ENCODE data around the gene PLAGL1. TPM values are rescaled to one million over a fixed set of nuclear protein-coding genes. Genes with fewer than 3 reads are reported as not detected.

PLAGL1 gene
- total RNA-seq, 2 donors from 2014 or later = 13.2 to 25.8 TPM

GRCh38 chr6:143896126-143896860 is 111.8 kb downstream of the PLAGL1 start:
- Histone ChIP-seq H3K4me3 (no peak overlapping the region), H3K36me3 (no peaks in the 10 kb centered on the region), H3K27me3 (replicated peaks; ENCODE audit: insufficient read depth) (no peaks in the 10 kb centered on the region), H3K27ac (peak overlapping the region; percentile 40 to 60), H3K9me3 (no peaks in the 10 kb centered on the region), H3K4me1 (replicated peaks) (no peaks in the 10 kb centered on the region)
- intact Hi-C loops (cut with DNase I) = no loop called here
- TF ChIP-seq CTCF (IDR thresholded peaks at IDR 0.05) = no peak
- TF ChIP-seq POLR2AphosphoS5 (IDR thresholded peaks at IDR 0.05) = peak; percentile 61
- no peak for TF ChIP-seq POLR2A (IDR thresholded peaks at IDR 0.05)
- peak; percentile 72 for DNase-seq (ENCODE audit: low spot score)
- WGBS = 58% methylated on average over 3 of the region's 3 CpGs

DNA sequence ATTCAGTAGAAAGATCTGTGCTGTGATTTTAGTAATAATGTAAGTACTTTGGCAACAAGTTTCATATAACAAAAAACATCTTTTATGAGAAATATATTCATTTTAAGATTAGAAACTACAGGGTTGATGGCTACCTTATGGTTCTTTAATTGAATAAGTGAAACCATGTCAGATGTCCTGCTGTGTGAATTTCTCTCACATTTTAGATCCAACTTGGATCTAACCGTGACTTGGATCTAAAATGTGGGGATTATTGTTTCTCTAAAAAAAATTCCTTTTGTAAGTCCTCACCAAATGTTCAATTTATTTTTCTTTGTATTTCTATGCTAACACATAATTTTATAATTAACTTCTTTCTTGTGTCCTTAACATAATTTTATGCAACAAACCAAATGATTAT is 113.4 kb downstream of the PLAGL1 start:
- no peak for DNase-seq (ENCODE audit: low spot score)
- Histone ChIP-seq H3K4me3 (no peak overlapping the region), H3K9me3 (no peaks in the 10 kb centered on the region), H3K4me1 (replicated peaks) (no peaks in the 10 kb centered on the region), H3K27ac (no peak overlapping the region), H3K36me3 (no peaks in the 10 kb centered on the region), H3K27me3 (replicated peaks; ENCODE audit: insufficient read depth) (no peaks in the 10 kb centered on the region)
- TF ChIP-seq POLR2A (IDR thresholded peaks at IDR 0.05) (no peak), POLR2AphosphoS5 (IDR thresholded peaks at IDR 0.05) (no peak), CTCF (IDR thresholded peaks at IDR 0.05) (no peak)
- 85% methylated on average over 1 of the region's 1 CpG for WGBS
- intact Hi-C loops (cut with DNase I) = no loop called here

Small RNAs within 50 kb of the gene (small RNA-seq; reads per million reads assigned to genes)
- 0 reads per million in 2 donors for gene RF02143

Other genes starting within 250 kb of the PLAGL1 start
- 10 to 100 TPM in 1 of 2 donors, 1 to 10 TPM in 1; 7.8 to 14.4 TPM for gene LTV1, start 164.9 kb downstream of the PLAGL1 start, total RNA-seq
- gene ZC2HC1B, start 143.8 kb downstream of the PLAGL1 start, total RNA-seq = 1 to 10 TPM in 1 of 2 donors, not detected in 1; 2.0 TPM
- gene SF3B5, start 87.3 kb upstream of the PLAGL1 start, total RNA-seq = 100 to 1,000 TPM; 198 to 212 TPM
- gene STX11, start 142.3 kb upstream of the PLAGL1 start, total RNA-seq = 1 to 10 TPM; 1.4 to 8.0 TPM